Mesenchymal stem cell (in vitro differentiated cells and primary cell): Measurements from ENCODE around the gene KCTD18.

Experiments
- DNase-seq: peaks from one replicate; pipeline ENCODE4 v3.0.0-alpha.2; 2013
- H2AFZ ChIP-seq: one replicate; pipeline ENCODE4 v1.6.1; 2013; ENCODE audit warnings: low read depth, mild to moderate bottlenecking, control low read depth, inconsistent platforms, low read length, moderate library complexity
- H2AK5ac ChIP-seq: 2 replicates; pipeline ENCODE4 v1.6.1; 2013; ENCODE audit warnings: low read length, moderate library complexity, mild to moderate bottlenecking, inconsistent platforms; ENCODE audit not compliant: severe bottlenecking
- H2BK120ac ChIP-seq: one replicate; pipeline ENCODE4 v1.6.1; 2013; ENCODE audit warnings: low read depth, mild to moderate bottlenecking, inconsistent platforms, low read length, moderate library complexity
- H2BK12ac ChIP-seq, 2 experiments: one replicate each; pipeline ENCODE4 v1.6.1; 2013; ENCODE audit warnings: inconsistent platforms in 2 of 2, low read length in 2 of 2, mild to moderate bottlenecking in 2 of 2, moderate library complexity in 2 of 2, control low read depth in 1 of 2
- H2BK15ac ChIP-seq: one replicate; pipeline ENCODE4 v1.6.1; 2013; ENCODE audit warnings: mild to moderate bottlenecking, low read depth, inconsistent platforms; ENCODE audit not compliant: poor library complexity, severe bottlenecking
- H2BK5ac ChIP-seq: 2 replicates; pipeline ENCODE4 v1.6.1; 2013; ENCODE audit warnings: low read depth, mild to moderate bottlenecking, low read length, control low read depth, inconsistent platforms; ENCODE audit not compliant: poor library complexity, severe bottlenecking
- H3K14ac ChIP-seq, 2 experiments: one replicate each; pipeline ENCODE4 v1.6.1; 2013; ENCODE audit warnings: inconsistent platforms in 2 of 2, low read length in 2 of 2, control low read depth in 1 of 2, mild to moderate bottlenecking in 1 of 2, moderate library complexity in 1 of 2
- H3K18ac ChIP-seq, 2 experiments: one replicate each; pipeline ENCODE4 v1.6.1; 2013; ENCODE audit warnings: inconsistent platforms in 2 of 2, low read length in 2 of 2, control low read depth in 1 of 2, low read depth in 1 of 2, mild to moderate bottlenecking in 1 of 2
- H3K23ac ChIP-seq, 2 experiments: one replicate each; pipeline ENCODE4 v1.6.1; 2013; ENCODE audit warnings: inconsistent platforms in 2 of 2, low read length in 2 of 2, mild to moderate bottlenecking in 2 of 2, moderate library complexity in 2 of 2, control low read depth in 1 of 2
- H3K27ac ChIP-seq: 2 replicates; pipeline ENCODE4 v1.5.1; 2013; ENCODE audit warnings: mild to moderate bottlenecking, moderate library complexity, low read length, control low read depth, inconsistent platforms; ENCODE audit not compliant: poor library complexity, severe bottlenecking
- H3K27me3 ChIP-seq, 2 experiments: 2 replicates each; pipeline versions ENCODE4 v1.6.1 to v1.7.0; 2013; ENCODE audit warnings: low read length in 2 of 2, mild to moderate bottlenecking in 2 of 2, moderate library complexity in 2 of 2, control low read depth in 1 of 2, inconsistent platforms in 1 of 2; ENCODE audit not compliant: control insufficient read depth in 1 of 2, insufficient read depth in 1 of 2
- H3K36me3 ChIP-seq, 2 experiments: 2 replicates each; pipeline versions ENCODE4 v1.6.1 to v1.7.0; 2013; ENCODE audit warnings: low read length in 2 of 2, control low read depth in 1 of 2, inconsistent platforms in 1 of 2, low read depth in 1 of 2, mild to moderate bottlenecking in 1 of 2; ENCODE audit not compliant: insufficient read depth in 2 of 2, control insufficient read depth in 1 of 2
- H3K4ac ChIP-seq, 2 experiments: one replicate each; pipeline ENCODE4 v1.6.1; 2013; ENCODE audit warnings: inconsistent platforms in 2 of 2, low read length in 2 of 2, mild to moderate bottlenecking in 2 of 2, moderate library complexity in 2 of 2, control low read depth in 1 of 2, low read depth in 1 of 2
- H3K4me1 ChIP-seq: 2 replicates; pipeline ENCODE4 v1.6.1; 2013; ENCODE audit warnings: low read depth, low read length, control low read depth; ENCODE audit not compliant: control insufficient read depth, insufficient read depth
- H3K4me2 ChIP-seq: 2 replicates; pipeline ENCODE4 v1.6.1; 2013; ENCODE audit warnings: low read length, mild to moderate bottlenecking, inconsistent platforms; ENCODE audit not compliant: poor library complexity, severe bottlenecking
- H3K4me3 ChIP-seq, 2 experiments: 2 replicates each; pipeline versions ENCODE4 v1.5.1 to v1.7.0; 2013; ENCODE audit warnings: low read length in 2 of 2, mild to moderate bottlenecking in 2 of 2, control low read depth in 1 of 2, low read depth in 1 of 2; ENCODE audit not compliant: insufficient read depth in 1 of 2
- H3K79me1 ChIP-seq: replicated peaks from 2 replicates; pipeline ENCODE4 v1.6.1; 2013; ENCODE audit warnings: mild to moderate bottlenecking, control low read depth, low read length, inconsistent platforms; ENCODE audit not compliant: poor library complexity, severe bottlenecking
- H3K9ac ChIP-seq: 2 replicates; pipeline ENCODE4 v1.7.0; 2013; ENCODE audit warnings: mild to moderate bottlenecking, low read length, moderate library complexity
- H3K9me3 ChIP-seq: 2 replicates; pipeline ENCODE4 v1.7.0; 2013; ENCODE audit warnings: mild to moderate bottlenecking, low read length; ENCODE audit not compliant: control insufficient read depth
- H4K8ac ChIP-seq: one replicate; pipeline ENCODE4 v1.6.1; 2013; ENCODE audit warnings: inconsistent platforms, mild to moderate bottlenecking, low read length, moderate library complexity
- H4K91ac ChIP-seq: one replicate; pipeline ENCODE4 v1.6.1; 2013; ENCODE audit warnings: mild to moderate bottlenecking, low read length, inconsistent platforms
- WGBS: methylation state at CpG from one replicate; pipeline ENCODE4 v1.1.7; 2013; ENCODE audit warnings: mixed read lengths; 5-methylcytosine and 5-hydroxymethylcytosine counted together

Gene KCTD18

GRCh38 chr2:200476836-200477235 is 33.0 kb downstream of the KCTD18 start:
- Histone ChIP-seq H2AK5ac (no peak overlapping the region), H3K9me3 (no peaks in the 10 kb centered on the region), H3K4me2 (no peak overlapping the region), H2BK15ac (no peak overlapping the region), H3K4me3 (no peak overlapping the region), H3K9ac (peak overlapping the region; percentile 47), H2BK5ac (no peak overlapping the region), H4K8ac (no peak overlapping the region), H4K91ac (no peak overlapping the region), H3K36me3 (peaks cover 45 to 55% of the 10 kb centered on the region in 2 experiments), H3K23ac (no peak overlapping the region), H3K18ac (no peak overlapping the region), H3K79me1 (peaks cover 20% of the 10 kb centered on the region), H2BK120ac (no peak overlapping the region), H3K27ac (no peak overlapping the region), H3K14ac (no peak overlapping the region), H3K4me1 (peaks cover 7% of the 10 kb centered on the region), H2AFZ (no peak overlapping the region), H2BK12ac (no peak overlapping the region), H3K27me3 (no peaks in the 10 kb centered on the region), H3K4ac (no peak overlapping the region)
- 86% methylated on average over 7 of the region's 8 CpGs for WGBS
- DNase-seq: no peak

- no peak overlapping the region for H2BK12ac ChIP-seq
- peaks cover 52 to 60% of the 10 kb centered on the region in 2 experiments for H3K36me3 ChIP-seq
- WGBS: 89% methylated on average over 3 of the region's 4 CpGs
Observed at GRCh38 chr2:200475795-200476194, 34.1 kb downstream of the KCTD18 start.

GRCh38 chr2:200472853-200473464 is 36.9 kb downstream of the KCTD18 start:
- Histone ChIP-seq H3K27ac (no peak overlapping the region), H3K23ac (no peak overlapping the region), H2BK5ac (no peak overlapping the region), H3K18ac (no peak overlapping the region), H2BK120ac (no peak overlapping the region), H2AK5ac (no peak overlapping the region), H3K27me3 (no peaks in the 10 kb centered on the region), H3K14ac (no peak overlapping the region), H4K91ac (no peak overlapping the region), H3K4ac (no peak overlapping the region), H4K8ac (no peak overlapping the region), H3K4me3 (no peak overlapping the region), H2AFZ (no peak overlapping the region), H3K9me3 (no peaks in the 10 kb centered on the region), H2BK15ac (no peak overlapping the region), H3K36me3 (peaks cover 53 to 85% of the 10 kb centered on the region in 2 experiments), H3K79me1 (peaks cover 26% of the 10 kb centered on the region), H3K9ac (no peak overlapping the region), H3K4me2 (no peak overlapping the region), H2BK12ac (no peak overlapping the region), H3K4me1 (peaks cover 10% of the 10 kb centered on the region)
- 98% methylated on average over 12 of the region's 14 CpGs for WGBS
- no peak for DNase-seq

More at GRCh38 chr2:200475795-200476194, 34.1 kb downstream of the KCTD18 start:
- no peak overlapping the region for H3K9ac ChIP-seq
- H2BK15ac ChIP-seq: no peak overlapping the region
- H3K23ac ChIP-seq: no peak overlapping the region
- H3K9me3 ChIP-seq: no peaks in the 10 kb centered on the region
- H3K4me3 ChIP-seq: no peak overlapping the region
- no peak overlapping the region for H2BK5ac ChIP-seq
- no peak overlapping the region for H2AK5ac ChIP-seq
- H2BK120ac ChIP-seq: no peak overlapping the region
- H3K4ac ChIP-seq: no peak overlapping the region
- peaks cover 8% of the 10 kb centered on the region for H3K4me1 ChIP-seq
- H3K14ac ChIP-seq: no peak overlapping the region
- no peak for DNase-seq
- H3K18ac ChIP-seq: no peak overlapping the region
- H3K79me1 ChIP-seq: peaks cover 24% of the 10 kb centered on the region
- no peak overlapping the region for H2AFZ ChIP-seq
- no peak overlapping the region for H3K4me2 ChIP-seq
- no peak overlapping the region for H4K8ac ChIP-seq
- no peak overlapping the region for H4K91ac ChIP-seq
- no peak overlapping the region for H3K27ac ChIP-seq
- no peaks in the 10 kb centered on the region for H3K27me3 ChIP-seq

GRCh38 chr2:200471928-200472645 is 37.8 kb downstream of the KCTD18 start:
- peaks cover 10% of the 10 kb centered on the region for H3K4me1 ChIP-seq

More at GRCh38 chr2:200471928-200472645, 37.8 kb downstream of the KCTD18 start:
- Histone ChIP-seq H2BK12ac (no peak overlapping the region), H3K27me3 (no peaks in the 10 kb centered on the region), H3K14ac (no peak overlapping the region), H3K4me2 (no peak overlapping the region), H4K8ac (no peak overlapping the region), H4K91ac (no peak overlapping the region), H2BK5ac (no peak overlapping the region), H3K79me1 (peaks cover 31% of the 10 kb centered on the region), H3K18ac (no peak overlapping the region), H3K9ac (no peak overlapping the region), H2BK15ac (no peak overlapping the region), H2AFZ (no peak overlapping the region), H3K4me3 (no peak overlapping the region), H2BK120ac (no peak overlapping the region), H3K27ac (no peak overlapping the region), H3K36me3 (peaks cover 53 to 86% of the 10 kb centered on the region in 2 experiments), H3K4ac (no peak overlapping the region), H3K23ac (peak overlapping the region in 1 of 2 experiments; percentile 14), H3K9me3 (no peaks in the 10 kb centered on the region), H2AK5ac (no peak overlapping the region)
- WGBS: 98% methylated on average over 7 of the region's 8 CpGs
- no peak for DNase-seq
